HG02642 (cell line): Measurements from ENCODE around the gene BARX1.

ENCODE experiments used
- ATAC-seq: cut with Tn5 transposase; IDR thresholded peaks from one replicate; pipeline ENCODE4 v1.9.1; 2021; ENCODE audit warnings: mild to moderate bottlenecking; ENCODE audit not compliant: unreplicated experiment, poor library complexity

The BARX1 gene

GRCh38 chr9:93902780-93903655, 52.1 kb downstream of the BARX1 start:
- no peak for ATAC-seq

- ATAC-seq: no peak
Measured at GRCh38 chr9:93902051-93902779, 52.9 kb downstream of the BARX1 start.
